CD4-positive, CD25-positive, alpha-beta regulatory T cell (primary cell): ENCODE measurements around the gene SH3TC1. TPM values are rescaled to one million over a fixed set of nuclear protein-coding genes. Genes with fewer than 3 reads are reported as not detected.

ENCODE experiments used
- ATAC-seq, 2 donors: fragments of 150-1000 bp; cut with Tn5 transposase; one replicate each; pipeline ENCODE4 v1.10.0; 2021; ENCODE audit warnings: low read depth in 2 of 2, moderate number of reproducible peaks in 2 of 2, moderate library complexity in 1 of 2
- DNase-seq, 3 donors: peaks; one replicate each; pipeline versions ENCODE4 v3.0.0 to v3.0.0-alpha.2; 2012 to 2022; ENCODE audit warnings: mixed read lengths in 1 of 3
- H3K27ac ChIP-seq: one replicate; pipeline ENCODE4 v1.7.0; 2013; ENCODE audit warnings: mild to moderate bottlenecking, low read length; ENCODE audit not compliant: insufficient read depth, poor library complexity, severe bottlenecking
- H3K27me3 ChIP-seq: one replicate; pipeline ENCODE4 v1.7.0; 2013; ENCODE audit warnings: low read length; ENCODE audit not compliant: control insufficient read depth, insufficient read depth
- H3K36me3 ChIP-seq: one replicate; pipeline ENCODE4 v1.7.0; 2013; ENCODE audit warnings: mild to moderate bottlenecking, low read length, moderate library complexity; ENCODE audit not compliant: control insufficient read depth, insufficient read depth
- H3K4me1 ChIP-seq: 2 replicates; pipeline ENCODE4 v1.7.0; 2013; ENCODE audit warnings: mild to moderate bottlenecking, low read length; ENCODE audit not compliant: insufficient read depth, control insufficient read depth, poor library complexity, severe bottlenecking
- H3K4me3 ChIP-seq: one replicate; pipeline ENCODE4 v1.7.0; 2013; ENCODE audit warnings: low read depth, mild to moderate bottlenecking, low read length, moderate library complexity
- H3K9me3 ChIP-seq, 2 experiments: 1 replicate in 1 of 2; 2 replicates in 1 of 2; pipeline ENCODE4 v1.7.0; 2013; ENCODE audit warnings: low read length in 2 of 2, mild to moderate bottlenecking in 1 of 2, moderate library complexity in 1 of 2; ENCODE audit not compliant: control insufficient read depth in 2 of 2
- H3K27ac Mint-ChIP-seq, 3 donors: one replicate each; pipeline ENCODE4 v1.8.0; 2020 to 2022; ENCODE audit warnings: mild to moderate bottlenecking in 3 of 3, mixed read lengths in 3 of 3, moderate library complexity in 2 of 3
- H3K27me3 Mint-ChIP-seq: one replicate; pipeline ENCODE4 v1.8.0; 2022; ENCODE audit warnings: mild to moderate bottlenecking, mixed read lengths
- H3K36me3 Mint-ChIP-seq: one replicate; pipeline ENCODE4 v1.8.0; 2020; ENCODE audit warnings: mixed read lengths
- H3K4me1 Mint-ChIP-seq, 4 donors: one replicate each; pipeline ENCODE4 v1.8.0; 2020 to 2022; ENCODE audit warnings: mixed read lengths in 4 of 4, mild to moderate bottlenecking in 1 of 4
- H3K4me3 Mint-ChIP-seq, 4 donors: one replicate each; pipeline ENCODE4 v1.8.0; 2020 to 2022; ENCODE audit warnings: mild to moderate bottlenecking in 4 of 4, mixed read lengths in 4 of 4, moderate library complexity in 3 of 4
- H3K9me3 Mint-ChIP-seq, 7 donors: one replicate each; pipeline ENCODE4 v1.8.0; 2020 to 2022; ENCODE audit warnings: mixed read lengths in 7 of 7, mild to moderate bottlenecking in 3 of 7, moderate library complexity in 2 of 7
- polyA plus RNA-seq, 4 donors: library from polyadenylated mRNA; unstranded; fragments of 300-500 nt; fragmentation: Illumina TruSeq; gene quantifications; one replicate each; pipeline ENCODE4 v1.2.3, GENCODE V29; 2021
- total RNA-seq: library from RNA; stranded (reverse); gene quantifications from one replicate; pipeline ENCODE4 v1.2.3, GENCODE V29; 2022

The SH3TC1 gene
- total and polyA plus RNA-seq, 5 donors from 2014 or later: 10.6 to 125 (median 15.4) TPM

GRCh38 chr4:8265171-8265929, 66.3 kb downstream of the SH3TC1 start:
- DNase-seq: no peak
- Histone ChIP-seq H3K27ac (no peak overlapping the region), H3K4me3 (no peak overlapping the region), H3K27me3 (no peaks in the 10 kb centered on the region), H3K36me3 (no peaks in the 10 kb centered on the region), H3K4me1 (no peaks in the 10 kb centered on the region), H3K9me3 (no peaks in the 10 kb centered on the region)
- peaks cover 10% of the 10 kb centered on the region for H3K27me3 Mint-ChIP-seq
- peaks cover 0 to 2% (median 0%) of the 10 kb centered on the region in 4 donors for H3K4me1 Mint-ChIP-seq
- no peak for ATAC-seq
- H3K4me3 Mint-ChIP-seq: no peak overlapping the region
- H3K27ac Mint-ChIP-seq: peak overlapping the region in 1 of 3 donors; percentile 29
- H3K9me3 Mint-ChIP-seq: peaks cover 0 to 5% (median 0%) of the 10 kb centered on the region in 7 donors
- H3K36me3 Mint-ChIP-seq: no peaks in the 10 kb centered on the region

- Mint-ChIP-seq H3K4me1 (peaks cover 0 to 2% (median 0%) of the 10 kb centered on the region in 4 donors), H3K4me3 (no peak overlapping the region), H3K27ac (no peak overlapping the region), H3K27me3 (peaks cover 15% of the 10 kb centered on the region), H3K36me3 (no peaks in the 10 kb centered on the region), H3K9me3 (peaks cover 0 to 5% (median 0%) of the 10 kb centered on the region in 7 donors)
- no peaks in the 10 kb centered on the region for H3K36me3 ChIP-seq
- H3K4me3 ChIP-seq: no peak overlapping the region
- no peaks in the 10 kb centered on the region for H3K27me3 ChIP-seq
- no peak overlapping the region for H3K27ac ChIP-seq
- ATAC-seq (no peak), DNase-seq (no peak)
- no peaks in the 10 kb centered on the region for H3K9me3 ChIP-seq
- no peaks in the 10 kb centered on the region for H3K4me1 ChIP-seq
These were observed 67.0 kb downstream of the SH3TC1 start for GRCh38 chr4:8266088-8266487.

GRCh38 chr4:8266508-8266907, 67.4 kb downstream of the SH3TC1 start:
- peaks cover 1% of the 10 kb centered on the region for H3K27me3 ChIP-seq
- H3K4me1 Mint-ChIP-seq: peaks cover 0 to 2% (median 0%) of the 10 kb centered on the region in 4 donors
- peaks cover 17% of the 10 kb centered on the region for H3K27me3 Mint-ChIP-seq
- ATAC-seq: no peak
- peak overlapping the region in 1 of 3 donors; percentile 86 for H3K27ac Mint-ChIP-seq
- no peaks in the 10 kb centered on the region for H3K4me1 ChIP-seq
- no peak for DNase-seq
- peaks cover 0 to 5% (median 0%) of the 10 kb centered on the region in 7 donors for H3K9me3 Mint-ChIP-seq
- H3K27ac ChIP-seq: no peak overlapping the region
- no peaks in the 10 kb centered on the region for H3K9me3 ChIP-seq
- no peaks in the 10 kb centered on the region for H3K36me3 ChIP-seq
- no peak overlapping the region for H3K4me3 ChIP-seq
- H3K4me3 Mint-ChIP-seq: no peak overlapping the region
- no peaks in the 10 kb centered on the region for H3K36me3 Mint-ChIP-seq

- Mint-ChIP-seq H3K4me3 (no peak overlapping the region), H3K36me3 (no peaks in the 10 kb centered on the region), H3K4me1 (peaks cover 0 to 2% (median 0%) of the 10 kb centered on the region in 4 donors), H3K27me3 (peaks cover 17% of the 10 kb centered on the region), H3K9me3 (peaks cover 0 to 5% (median 0%) of the 10 kb centered on the region in 7 donors), H3K27ac (no peak overlapping the region)
- H3K27ac ChIP-seq: no peak overlapping the region
- ATAC-seq (peak in 1 of 2 donors; percentile 37), DNase-seq (peak in 1 of 3 donors; percentile 45)
- no peaks in the 10 kb centered on the region for H3K36me3 ChIP-seq
- peaks cover 1% of the 10 kb centered on the region for H3K27me3 ChIP-seq
- H3K4me3 ChIP-seq: no peak overlapping the region
- no peaks in the 10 kb centered on the region for H3K4me1 ChIP-seq
- no peaks in the 10 kb centered on the region for H3K9me3 ChIP-seq
These were observed 68.0 kb downstream of the SH3TC1 start for GRCh38 chr4:8267077-8267476.

GRCh38 chr4:8268211-8268610, 69.1 kb downstream of the SH3TC1 start:
- ATAC-seq: no peak
- H3K27me3 Mint-ChIP-seq: peaks cover 17% of the 10 kb centered on the region
- peaks cover 1% of the 10 kb centered on the region for H3K27me3 ChIP-seq

GRCh38 chr4:8268901-8269534, 69.9 kb downstream of the SH3TC1 start:
- Mint-ChIP-seq H3K4me3 (no peak overlapping the region), H3K27ac (no peak overlapping the region), H3K4me1 (no peaks in the 10 kb centered on the region), H3K9me3 (peaks cover 0 to 2% (median 0%) of the 10 kb centered on the region in 7 donors), H3K27me3 (peaks cover 22% of the 10 kb centered on the region), H3K36me3 (no peaks in the 10 kb centered on the region)
- peaks cover 1% of the 10 kb centered on the region for H3K27me3 ChIP-seq
- H3K4me3 ChIP-seq: no peak overlapping the region
- no peaks in the 10 kb centered on the region for H3K4me1 ChIP-seq
- no peak for DNase-seq
- no peaks in the 10 kb centered on the region for H3K36me3 ChIP-seq
- no peaks in the 10 kb centered on the region for H3K9me3 ChIP-seq
- H3K27ac ChIP-seq: no peak overlapping the region
- ATAC-seq: no peak

More at GRCh38 chr4:8268211-8268610, 69.1 kb downstream of the SH3TC1 start:
- Mint-ChIP-seq H3K4me3 (no peak overlapping the region), H3K4me1 (peaks cover 0 to 2% (median 0%) of the 10 kb centered on the region in 4 donors), H3K9me3 (peaks cover 0 to 5% (median 0%) of the 10 kb centered on the region in 7 donors), H3K27ac (no peak overlapping the region), H3K36me3 (no peaks in the 10 kb centered on the region)
- no peaks in the 10 kb centered on the region for H3K4me1 ChIP-seq
- H3K36me3 ChIP-seq: no peaks in the 10 kb centered on the region
- DNase-seq: no peak
- no peak overlapping the region for H3K27ac ChIP-seq
- no peaks in the 10 kb centered on the region for H3K9me3 ChIP-seq
- no peak overlapping the region for H3K4me3 ChIP-seq

- H3K36me3 ChIP-seq: no peaks in the 10 kb centered on the region
- no peak within 1 kb of the TSS for H3K4me3 ChIP-seq
- no peak within 1 kb of the TSS for H3K27ac ChIP-seq
- H3K36me3 Mint-ChIP-seq: no peaks in the 10 kb centered on the region
- H3K4me1 Mint-ChIP-seq: no peaks in the 10 kb centered on the region
- peaks cover 0 to 2% (median 0%) of the 10 kb centered on the region in 7 donors for H3K9me3 Mint-ChIP-seq
- H3K4me1 ChIP-seq: no peaks in the 10 kb centered on the region
- no peaks in the 10 kb centered on the region for H3K9me3 ChIP-seq
- no peak within 1 kb of the TSS for H3K4me3 Mint-ChIP-seq
- no peak within 1 kb of the TSS for H3K27ac Mint-ChIP-seq
- ATAC-seq: no peak
- H3K27me3 ChIP-seq: peaks cover 1% of the 10 kb centered on the region
- peaks cover 27% of the 10 kb centered on the region for H3K27me3 Mint-ChIP-seq
- DNase-seq: no peak
These were observed 70.7 kb downstream of the SH3TC1 start, which contains the start of gene HTRA3 for GRCh38 chr4:8269535-8270417. TSS of gene HTRA3 (plus strand) at chr4:8269754. CDS start at chr4:8269969, 215 bp downstream.
